Measurements from ENCODE around the gene SMPD4.
"Not testable (repeated sequence)": the region's sequence is repeated elsewhere in the genome, so short reads cannot be mapped to it uniquely, and the experiment has no call there.

SMPD4 gene

DNA sequence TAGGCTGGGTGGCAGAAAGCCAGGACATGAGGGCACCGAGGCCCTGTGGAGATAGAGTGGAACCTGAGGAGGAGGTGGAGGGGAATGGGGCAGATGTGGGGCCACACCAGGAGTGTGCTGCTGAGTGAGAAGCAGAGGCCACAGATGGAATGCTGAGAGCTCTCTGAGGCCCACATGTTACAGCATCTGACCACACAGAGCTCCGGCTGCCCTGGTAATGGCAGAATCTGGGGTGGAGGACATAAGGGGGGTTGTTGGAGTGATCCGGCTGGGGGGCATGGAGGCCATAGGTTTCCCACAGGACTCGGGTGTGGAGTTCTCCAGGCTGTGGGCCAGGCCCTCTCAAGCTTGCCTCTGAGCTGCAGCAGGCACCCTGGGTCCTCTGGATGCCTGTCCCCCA, 4.5 kb upstream of the SMPD4 start:
- no peak for DNase-seq

- no peak for DNase-seq
Observed at GRCh38 chr2:130185436-130185835, 4.0 kb upstream of the SMPD4 start.

DNA sequence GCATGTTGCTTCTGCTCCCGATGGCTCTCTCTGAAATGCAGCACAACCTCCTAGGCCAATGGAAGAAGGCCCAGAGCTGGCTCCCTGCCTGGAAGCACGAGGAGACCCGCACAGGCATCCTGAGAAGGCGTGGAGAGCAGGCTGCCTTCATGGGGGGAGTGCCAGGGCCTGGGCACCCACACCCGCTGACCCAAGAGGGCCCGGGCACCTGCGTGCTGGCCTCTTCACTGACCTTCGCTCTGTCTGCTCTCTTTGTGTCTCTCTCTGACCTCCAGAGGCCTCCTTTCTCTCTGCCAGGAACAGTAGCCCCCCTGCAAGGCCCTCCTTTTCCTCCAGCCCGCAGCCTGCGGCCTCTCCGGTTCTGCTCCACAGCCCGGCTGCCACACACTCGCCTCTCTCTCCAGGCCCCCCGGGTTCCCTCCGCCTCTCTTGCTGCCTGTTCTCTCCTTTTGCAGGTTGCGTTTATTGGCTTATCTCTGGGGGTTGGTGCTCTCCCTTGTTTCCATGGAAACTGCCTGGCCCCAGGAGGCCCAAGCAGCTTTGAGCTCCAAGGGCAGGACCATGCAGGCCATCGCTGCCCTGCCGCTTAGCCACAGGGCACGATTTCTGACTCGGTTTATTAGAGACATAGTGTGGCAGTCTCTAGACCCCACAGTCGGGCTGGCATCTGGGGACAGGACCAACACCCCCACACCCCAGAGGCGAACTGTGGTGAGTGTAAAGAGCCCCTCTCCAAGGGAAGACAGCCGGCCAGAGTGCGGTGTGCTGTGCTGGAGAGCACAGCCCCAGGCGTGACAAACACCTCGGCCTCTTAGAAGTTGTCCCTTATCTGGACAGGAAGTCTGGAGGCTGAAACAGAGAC, 2.3 kb upstream of the SMPD4 start:
- DNase-seq, result peak; percentile 78

GRCh38 chr2:130182826-130183511, 1.6 kb upstream of the SMPD4 start:
- peak; percentile 61 for DNase-seq

- DNase-seq, result peak; percentile 94
Observed at GRCh38 chr2:130181880-130182682, 679 bp upstream of the SMPD4 start, which contains the start of gene MZT2B. Gene MZT2B (plus strand): TSS chr2:130182262. CDS start chr2:130182283, 21 bp downstream.

GRCh38 chr2:130180404-130181324, 738 bp downstream of the SMPD4 start:
- not testable (repeated sequence) for DNase-seq

- not testable (repeated sequence) for DNase-seq
Observed at GRCh38 chr2:130174866-130175265, 6.5 kb downstream of the SMPD4 start.

DNA sequence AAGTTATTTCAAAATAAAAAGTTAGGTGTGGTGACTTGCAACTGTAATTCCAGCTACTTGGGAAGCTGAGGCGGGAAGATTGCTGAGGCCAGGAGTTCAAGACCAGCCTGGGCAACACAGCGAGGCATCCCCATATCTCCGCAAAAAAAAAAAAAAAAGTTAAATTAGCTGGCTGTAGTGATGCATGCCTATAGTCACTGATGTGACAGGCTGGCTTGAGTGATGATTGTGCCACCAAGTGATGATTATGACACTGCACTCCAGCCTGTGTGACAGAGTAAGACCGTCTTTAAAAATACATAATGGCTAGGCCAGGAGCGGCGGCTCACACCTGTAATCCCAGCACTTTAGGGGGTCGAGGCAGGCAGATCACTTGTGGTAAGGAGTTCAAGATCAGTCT, 11.5 kb downstream of the SMPD4 start:
- no peak for DNase-seq

- not testable (repeated sequence) for DNase-seq
Observed at GRCh38 chr2:130169163-130169562, 12.2 kb downstream of the SMPD4 start.

DNA sequence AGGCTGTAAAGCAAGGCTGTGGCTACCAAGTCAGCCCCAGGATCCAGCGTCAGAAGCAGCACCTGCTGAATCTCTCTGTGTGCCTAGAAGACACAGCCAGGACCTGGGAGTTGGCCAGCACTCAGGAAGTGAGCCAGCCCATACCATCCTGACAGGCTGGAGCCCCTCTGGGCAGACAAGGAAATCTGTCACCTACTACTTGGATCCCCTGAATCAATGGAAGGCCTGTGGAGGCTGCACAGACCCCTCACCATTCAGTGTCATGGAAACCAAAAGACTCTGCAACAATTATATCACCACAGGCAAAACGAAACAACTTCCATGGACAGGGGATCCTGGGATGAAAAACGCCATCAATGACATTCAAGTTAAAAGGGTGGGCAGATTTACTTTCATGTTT, 14.8 kb downstream of the SMPD4 start:
- not testable (repeated sequence) for DNase-seq

GRCh38 chr2:130165293-130166016, 15.9 kb downstream of the SMPD4 start:
- DNase-seq, result no peak

- DNase-seq, result no peak
Observed at GRCh38 chr2:130162968-130163367, 18.4 kb downstream of the SMPD4 start.

GRCh38 chr2:130162486-130162885, 18.9 kb downstream of the SMPD4 start:
- DNase-seq, result not testable (repeated sequence)

- not testable (repeated sequence) for DNase-seq
Observed at GRCh38 chr2:130160838-130161705, 20.3 kb downstream of the SMPD4 start.

GRCh38 chr2:130160131-130160530, 21.3 kb downstream of the SMPD4 start:
- no peak for DNase-seq

- not testable (repeated sequence) for DNase-seq
Observed at GRCh38 chr2:130159376-130159775, 22.0 kb downstream of the SMPD4 start.

DNA sequence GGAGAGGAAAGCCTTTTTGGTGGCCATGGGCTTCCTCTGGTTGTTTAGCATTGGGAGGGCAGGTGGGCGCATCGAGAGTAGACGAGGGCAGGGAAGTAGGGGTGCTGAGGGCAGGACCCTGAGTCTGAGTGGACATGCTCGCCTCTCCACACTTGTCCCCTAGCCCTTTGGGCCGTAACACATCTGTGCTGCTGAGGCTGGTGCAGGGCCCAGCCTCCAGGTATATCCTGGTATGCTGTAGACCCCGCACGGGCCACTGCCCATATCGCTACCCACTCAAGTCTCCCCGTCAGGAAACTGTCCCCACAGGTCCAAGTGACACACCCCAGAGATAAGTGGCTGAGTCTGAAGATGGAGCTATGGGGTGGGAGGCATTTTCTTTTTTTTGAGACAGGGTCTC, 22.8 kb downstream of the SMPD4 start:
- no peak for DNase-seq

DNA sequence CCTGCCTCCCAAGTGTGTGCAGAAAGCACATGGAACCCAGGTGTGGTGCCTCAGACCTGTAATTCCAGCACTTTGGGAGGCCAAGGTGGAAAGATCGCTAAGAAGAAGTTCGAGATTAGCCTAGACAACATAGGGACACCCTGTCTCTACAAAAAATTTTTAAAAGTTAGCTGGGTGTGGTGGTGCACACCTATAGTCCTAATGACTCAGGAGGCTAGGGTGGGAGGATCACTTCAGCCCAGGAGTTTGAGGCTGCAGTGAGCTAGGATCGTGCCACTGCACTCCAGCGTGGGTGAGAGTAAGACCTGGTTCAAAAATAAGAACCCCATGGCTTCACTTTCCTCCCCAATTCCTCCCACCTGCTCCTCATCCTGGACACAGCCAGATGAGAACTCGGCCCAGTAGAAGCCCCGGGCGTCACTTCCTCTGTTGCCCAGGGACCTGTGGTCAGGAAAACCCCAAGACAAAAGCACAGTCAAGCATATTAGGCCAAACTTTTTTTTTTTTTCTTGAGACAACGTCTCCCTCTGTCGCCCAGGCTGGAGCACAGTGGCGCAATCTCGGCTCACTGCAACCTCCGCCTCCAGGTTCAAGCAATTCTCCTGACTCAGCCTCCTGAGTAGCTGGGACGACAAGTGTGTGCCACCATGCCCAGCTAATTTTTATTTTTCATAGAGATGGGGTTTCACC, 23.4 kb downstream of the SMPD4 start:
- not testable (repeated sequence) for DNase-seq

GRCh38 chr2:130157354-130157753, 24.0 kb downstream of the SMPD4 start:
- not testable (repeated sequence) for DNase-seq

- no peak for DNase-seq
Observed at GRCh38 chr2:130156624-130157004, 24.8 kb downstream of the SMPD4 start.

Measured in retina (tissue), 1 donor.